HG03095 (cell line): ENCODE measurements around the gene PADI3.

Experiments
- ATAC-seq: cut with Tn5 transposase; IDR thresholded peaks from one replicate; pipeline ENCODE4 v1.9.1; 2021; ENCODE audit warnings: moderate library complexity; ENCODE audit not compliant: unreplicated experiment

Gene PADI3

GRCh38 chr1:17215545-17215890, 33.4 kb upstream of the PADI3 start:
- no peak for ATAC-seq

DNA sequence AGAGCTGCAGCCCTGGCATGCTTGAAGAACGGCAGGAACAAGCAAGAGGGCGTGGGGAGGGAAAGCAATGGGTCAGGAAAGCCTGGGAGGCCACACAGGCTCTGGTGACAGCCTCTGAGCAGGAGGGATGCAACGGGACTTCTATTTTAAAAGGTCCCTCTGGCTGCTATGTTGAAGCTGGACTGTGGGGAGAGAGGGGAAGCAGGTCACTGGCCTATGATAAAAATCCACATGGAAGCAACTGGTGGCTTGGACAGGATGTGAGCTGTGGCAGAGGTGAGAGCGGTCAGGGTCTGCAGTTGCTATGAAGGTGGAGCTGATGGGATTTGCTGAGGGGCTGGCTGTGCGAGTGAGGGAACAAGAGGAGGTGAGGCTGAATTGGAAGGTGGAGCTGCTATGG, 32.8 kb upstream of the PADI3 start:
- no peak for ATAC-seq

DNA sequence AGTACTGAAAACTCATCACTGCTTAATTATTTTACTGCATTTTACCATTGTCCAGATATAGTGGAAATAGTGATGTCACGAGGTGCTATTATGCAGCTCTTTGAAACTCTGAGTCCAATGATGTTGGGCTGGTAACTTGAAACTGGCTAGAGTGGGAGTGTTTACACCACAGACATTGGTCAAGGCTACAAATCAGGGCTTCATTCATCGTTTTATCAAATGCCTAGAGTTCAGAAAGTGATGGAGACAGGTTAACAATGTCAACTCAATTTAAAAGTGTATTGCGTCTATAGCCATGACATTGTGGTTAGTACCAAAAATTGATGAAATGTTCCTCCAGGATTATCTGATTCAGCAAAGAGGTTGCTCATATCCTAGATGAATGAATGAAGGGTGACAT, 31.3 kb upstream of the PADI3 start:
- ATAC-seq: no peak

GRCh38 chr1:17218939-17219338, 30.0 kb upstream of the PADI3 start:
- ATAC-seq: no peak

DNA sequence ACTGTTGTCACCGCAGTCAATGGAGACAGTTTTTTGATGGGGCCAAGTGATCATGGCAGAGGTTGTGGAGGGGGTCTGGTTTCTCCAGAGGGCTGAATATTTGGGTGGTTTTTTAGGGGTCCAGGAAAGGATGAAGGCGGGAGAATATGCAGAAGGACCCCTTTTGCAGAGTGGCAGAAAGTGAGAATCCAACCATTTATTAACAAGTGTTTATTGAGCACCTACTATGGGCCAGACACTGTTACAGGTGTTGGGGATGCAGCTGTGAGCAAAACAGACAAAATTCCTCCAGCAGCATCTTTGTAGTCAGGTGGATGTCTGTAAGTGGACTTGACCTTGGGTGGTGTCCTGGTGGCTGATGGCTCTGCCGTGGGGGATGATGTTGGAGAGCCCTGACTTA, 28.6 kb upstream of the PADI3 start:
- no peak for ATAC-seq

- ATAC-seq: no peak
Measured at GRCh38 chr1:17222557-17222956, 26.3 kb upstream of the PADI3 start.

- no peak for ATAC-seq
Measured at GRCh38 chr1:17224434-17224833, 24.5 kb upstream of the PADI3 start.

GRCh38 chr1:17225140-17225539, 23.8 kb upstream of the PADI3 start:
- no peak for ATAC-seq

DNA sequence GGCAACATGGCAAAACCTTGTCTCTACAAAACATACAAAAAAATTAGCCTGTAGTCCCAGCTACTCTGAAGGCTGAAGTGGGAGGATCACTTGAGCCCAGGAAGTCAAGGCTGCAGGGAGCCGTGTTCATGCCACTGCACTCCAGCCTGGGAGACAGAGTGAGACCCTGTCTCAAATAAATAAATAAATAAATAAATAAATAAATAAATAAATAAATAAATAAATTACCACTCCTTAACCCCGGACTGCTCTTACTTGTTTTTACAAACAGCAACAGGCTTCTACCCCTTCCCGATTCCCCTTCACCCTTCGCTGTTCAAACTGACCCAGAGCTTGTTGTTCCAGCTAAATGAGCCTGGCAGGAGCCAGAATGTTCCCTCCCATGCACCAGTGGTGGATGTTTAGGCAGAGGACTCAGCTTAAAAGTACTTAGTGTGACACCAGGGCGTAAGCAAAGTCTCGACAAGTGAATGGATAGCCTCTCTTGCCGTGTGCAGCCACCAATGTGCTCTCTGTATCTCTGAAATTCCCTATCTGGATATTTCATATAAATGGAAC, 21.5 kb upstream of the PADI3 start:
- ATAC-seq: no peak

DNA sequence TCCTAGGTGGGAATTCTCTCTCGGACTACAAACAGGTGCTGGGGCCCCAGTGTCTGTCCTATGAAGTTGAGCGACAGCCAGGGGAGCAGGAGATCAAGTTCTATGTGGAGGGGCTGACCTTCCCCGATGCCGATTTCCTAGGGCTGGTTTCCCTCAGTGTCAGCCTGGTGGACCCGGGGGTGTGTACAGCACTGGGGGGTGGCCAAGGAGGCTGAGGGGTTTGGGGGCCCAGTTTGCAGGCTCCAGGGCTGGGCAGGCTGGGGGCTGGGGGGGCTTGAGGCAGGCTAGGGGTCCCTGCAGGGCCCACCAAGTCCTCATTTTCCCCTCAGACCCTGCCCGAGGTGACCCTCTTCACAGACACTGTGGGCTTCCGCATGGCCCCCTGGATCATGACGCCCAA, 20.3 kb upstream of the PADI3 start:
- ATAC-seq: no peak

DNA sequence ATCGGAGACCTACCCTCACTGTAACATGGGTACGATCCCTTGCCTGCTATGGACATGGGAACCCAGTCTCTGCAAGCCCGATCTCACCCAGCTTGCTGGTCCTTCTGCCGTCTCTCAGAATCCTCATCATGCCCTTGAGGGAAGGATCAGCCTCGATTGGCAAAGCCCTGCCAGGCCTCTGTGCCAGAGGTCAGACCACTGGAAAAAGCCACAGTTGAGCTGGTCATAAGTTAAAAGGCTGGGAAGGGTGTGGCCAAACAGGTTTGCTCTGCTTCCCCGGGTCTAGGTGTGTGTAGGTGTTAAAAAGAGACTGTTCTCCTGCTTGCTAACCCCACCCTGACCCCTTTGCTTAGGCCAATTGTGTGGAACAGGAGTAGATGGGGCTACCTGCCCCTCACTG, 19.5 kb upstream of the PADI3 start:
- no peak for ATAC-seq

- ATAC-seq: no peak
Measured at GRCh38 chr1:17230106-17230505, 18.8 kb upstream of the PADI3 start.

DNA sequence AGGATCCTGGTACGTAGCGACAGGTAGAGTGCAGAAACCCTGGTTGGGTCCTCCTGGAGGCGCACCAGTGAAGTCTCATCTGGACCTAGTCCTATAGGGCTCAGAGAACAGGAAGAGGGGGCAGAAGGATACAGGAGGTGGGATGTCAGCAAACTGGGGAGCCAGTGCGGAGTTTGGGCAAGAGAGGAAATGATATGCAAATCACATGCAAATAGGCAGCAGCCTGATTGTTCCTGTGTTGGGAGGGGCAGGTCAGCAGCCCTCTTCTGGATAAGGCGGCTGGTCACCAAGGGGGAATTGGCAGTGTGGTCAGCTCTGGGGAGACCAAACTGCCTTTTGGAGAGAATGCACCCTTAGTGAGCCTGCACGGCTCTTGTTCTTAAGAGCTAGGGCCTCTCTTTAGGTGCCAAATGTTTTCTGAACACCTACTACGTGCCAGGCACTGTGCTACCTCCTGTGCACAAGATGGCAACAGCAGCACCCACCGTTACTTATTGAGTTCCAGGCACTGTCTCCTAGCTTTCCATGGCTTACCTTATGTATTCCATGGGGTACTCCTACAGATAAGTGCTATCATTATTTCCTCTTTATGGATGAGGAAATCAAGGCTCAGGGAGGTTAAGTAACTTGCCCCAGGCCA, 18.1 kb upstream of the PADI3 start:
- ATAC-seq: no peak

DNA sequence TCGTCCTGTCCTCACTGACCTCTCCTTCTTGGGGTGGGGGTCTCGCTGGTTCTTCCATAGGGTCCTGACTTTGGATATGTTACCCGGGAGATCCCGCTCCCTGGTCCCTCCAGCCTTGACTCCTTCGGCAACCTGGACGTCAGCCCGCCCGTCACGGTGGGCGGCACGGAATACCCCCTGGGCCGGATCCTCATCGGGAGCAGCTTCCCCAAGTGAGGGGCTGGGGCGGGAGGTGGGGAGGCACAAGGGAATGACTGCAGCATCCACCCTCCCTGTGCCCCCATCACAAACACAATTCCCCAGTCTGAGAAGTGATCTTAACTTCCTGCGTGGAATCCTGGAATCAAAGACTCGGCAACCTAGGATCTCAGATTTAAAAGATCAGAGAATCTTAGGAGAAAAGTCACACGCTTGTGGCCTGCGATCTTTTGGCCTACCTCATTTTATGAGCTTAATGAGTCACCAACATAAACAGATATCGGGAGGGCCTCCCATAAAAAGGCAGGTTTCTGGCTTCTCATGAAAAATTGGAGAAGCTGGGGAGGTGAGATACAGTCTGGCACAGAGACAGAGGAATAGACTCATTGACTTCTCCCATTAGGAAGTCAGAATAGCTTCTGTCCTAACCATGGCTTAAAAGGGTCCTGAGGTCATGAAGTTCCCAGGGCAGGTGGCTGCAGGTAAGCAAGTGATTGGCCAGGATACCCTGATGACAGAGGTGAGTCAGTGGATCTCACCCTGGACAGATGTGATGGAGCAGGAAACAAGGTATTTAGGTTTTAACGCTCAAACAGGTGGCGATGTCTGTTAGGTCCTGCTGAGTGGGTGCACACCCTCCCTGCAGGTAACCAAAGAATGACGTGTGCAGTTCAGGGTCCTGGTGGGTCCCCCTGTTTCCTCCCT, 15.9 kb upstream of the PADI3 start:
- ATAC-seq: no peak

- no peak for ATAC-seq
Measured at GRCh38 chr1:17233675-17234320, 15.1 kb upstream of the PADI3 start.

GRCh38 chr1:17234405-17234804, 14.5 kb upstream of the PADI3 start:
- ATAC-seq: no peak

- no peak for ATAC-seq
Measured at GRCh38 chr1:17235135-17235885, 13.6 kb upstream of the PADI3 start.

DNA sequence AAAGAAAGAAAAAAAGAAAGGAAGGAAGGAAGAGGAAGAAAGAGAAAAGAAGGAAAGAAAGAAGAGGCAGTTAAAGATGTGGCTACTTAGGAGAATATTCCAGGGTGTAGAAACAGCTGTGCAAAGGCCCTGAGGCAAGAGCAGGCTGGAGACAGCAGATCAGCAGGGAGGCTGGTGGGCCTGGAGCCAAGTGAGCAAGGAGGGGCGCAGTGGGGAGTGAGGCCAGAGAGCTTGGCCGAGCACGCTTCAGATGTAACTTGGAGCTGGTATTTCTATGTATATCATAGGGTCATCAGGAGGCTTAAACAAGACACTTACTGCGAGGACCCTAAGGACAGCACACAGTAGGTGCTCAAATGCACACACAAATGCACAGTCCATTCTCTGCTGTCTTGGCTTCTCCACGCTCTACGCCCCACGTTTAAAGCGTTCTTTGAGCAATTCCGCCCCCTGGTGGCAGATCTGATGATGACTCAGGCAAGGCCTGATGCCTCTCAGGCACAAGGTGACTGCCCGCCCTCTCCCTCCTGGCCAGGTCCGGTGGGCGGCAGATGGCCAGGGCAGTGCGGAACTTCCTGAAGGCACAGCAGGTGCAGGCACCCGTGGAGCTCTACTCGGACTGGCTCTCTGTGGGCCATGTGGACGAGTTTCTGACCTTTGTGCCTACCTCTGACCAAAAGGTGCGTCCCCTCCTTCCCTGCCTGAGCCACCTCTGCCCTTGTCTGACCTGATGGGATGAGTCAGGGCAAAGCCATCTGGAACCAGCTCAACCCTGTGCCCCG, 11.9 kb upstream of the PADI3 start:
- ATAC-seq: no peak

DNA sequence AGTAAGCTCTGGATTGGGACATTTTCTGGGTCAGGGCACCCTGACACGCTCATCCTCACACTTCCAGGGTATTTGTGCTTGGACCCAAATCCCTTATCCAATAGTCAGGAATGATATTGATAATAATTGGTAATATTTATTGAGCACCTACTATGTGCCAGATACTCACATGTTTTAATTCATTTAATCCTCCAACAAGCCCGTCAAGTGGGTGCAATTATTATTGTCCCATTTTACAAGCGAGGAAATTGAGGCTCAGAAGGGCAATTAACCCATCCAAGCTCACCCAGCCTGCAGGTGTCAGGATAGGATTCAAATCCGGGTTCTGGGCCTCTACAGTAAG, 11.4 kb upstream of the PADI3 start:
- ATAC-seq: no peak

- no peak for ATAC-seq
Measured at GRCh38 chr1:17239420-17239819, 9.5 kb upstream of the PADI3 start.
